ENCODE data around the gene MSH5. TPM values are rescaled to one million over a fixed set of nuclear protein-coding genes. Genes with fewer than 3 reads are reported as not detected.

MSH5 gene
- total and polyA plus RNA-seq, 9 of the 15 experiments (the other 6 are each of a cell fraction or from before 2014, with no cell fraction given) = 12.5 to 104 (median 46.6) TPM

- TF ChIP-seq HEY1 (CRISPR knock-in tag; IDR thresholded peaks at IDR 0.05; ENCODE audit: borderline replicate concordance) = no peak
- no peak for TF ChIP-seq HOXB6 (CRISPR knock-in tag; IDR thresholded peaks at IDR 0.05; ENCODE audit: borderline replicate concordance)
- no peak for TF ChIP-seq GTF2E2 (tag; IDR thresholded peaks at IDR 0.05)
- no peak for TF ChIP-seq ARID3A (IDR thresholded peaks at IDR 0.05; ENCODE audit: borderline replicate concordance, low read depth, low read length)
- no peak for TF ChIP-seq ZFP30 (CRISPR knock-in tag; IDR thresholded peaks at IDR 0.05; ENCODE audit: borderline replicate concordance)
- TF ChIP-seq SP1 (CRISPR knock-in tag; IDR thresholded peaks at IDR 0.05) = peak; percentile 49; the same call in 1 of the 2 replicates
- TF ChIP-seq HCFC1 (IDR thresholded peaks at IDR 0.05; ENCODE audit: low read depth, low read length) = no peak
- no peak for TF ChIP-seq HINFP (tag; conservative IDR thresholded peaks at IDR 0.05; ENCODE audit: low read depth)
- TF ChIP-seq CHCHD3 (CRISPR knock-in tag; IDR thresholded peaks at IDR 0.05) = 0 out of 2 replicates have a peak, but pooled peaks have one; percentile 18
- TF ChIP-seq ZNF764 (CRISPR knock-in tag; IDR thresholded peaks at IDR 0.05; ENCODE audit: low read depth) = no peak
- no peak for TF ChIP-seq ZNF124 (CRISPR knock-in tag; IDR thresholded peaks at IDR 0.05)
- no peak for TF ChIP-seq CBX3 (IDR thresholded peaks at IDR 0.05; ENCODE audit: borderline replicate concordance in 1 of 2, low read length in 2 of 2)
- no peak for TF ChIP-seq ZEB2 (IDR thresholded peaks at IDR 0.05)
- 0 out of 2 replicates have a peak, but pooled peaks have one; percentile 3 for TF ChIP-seq PHF8 (IDR thresholded peaks at IDR 0.05; ENCODE audit: borderline replicate concordance, low read length)
- TF ChIP-seq, protein P1, sequence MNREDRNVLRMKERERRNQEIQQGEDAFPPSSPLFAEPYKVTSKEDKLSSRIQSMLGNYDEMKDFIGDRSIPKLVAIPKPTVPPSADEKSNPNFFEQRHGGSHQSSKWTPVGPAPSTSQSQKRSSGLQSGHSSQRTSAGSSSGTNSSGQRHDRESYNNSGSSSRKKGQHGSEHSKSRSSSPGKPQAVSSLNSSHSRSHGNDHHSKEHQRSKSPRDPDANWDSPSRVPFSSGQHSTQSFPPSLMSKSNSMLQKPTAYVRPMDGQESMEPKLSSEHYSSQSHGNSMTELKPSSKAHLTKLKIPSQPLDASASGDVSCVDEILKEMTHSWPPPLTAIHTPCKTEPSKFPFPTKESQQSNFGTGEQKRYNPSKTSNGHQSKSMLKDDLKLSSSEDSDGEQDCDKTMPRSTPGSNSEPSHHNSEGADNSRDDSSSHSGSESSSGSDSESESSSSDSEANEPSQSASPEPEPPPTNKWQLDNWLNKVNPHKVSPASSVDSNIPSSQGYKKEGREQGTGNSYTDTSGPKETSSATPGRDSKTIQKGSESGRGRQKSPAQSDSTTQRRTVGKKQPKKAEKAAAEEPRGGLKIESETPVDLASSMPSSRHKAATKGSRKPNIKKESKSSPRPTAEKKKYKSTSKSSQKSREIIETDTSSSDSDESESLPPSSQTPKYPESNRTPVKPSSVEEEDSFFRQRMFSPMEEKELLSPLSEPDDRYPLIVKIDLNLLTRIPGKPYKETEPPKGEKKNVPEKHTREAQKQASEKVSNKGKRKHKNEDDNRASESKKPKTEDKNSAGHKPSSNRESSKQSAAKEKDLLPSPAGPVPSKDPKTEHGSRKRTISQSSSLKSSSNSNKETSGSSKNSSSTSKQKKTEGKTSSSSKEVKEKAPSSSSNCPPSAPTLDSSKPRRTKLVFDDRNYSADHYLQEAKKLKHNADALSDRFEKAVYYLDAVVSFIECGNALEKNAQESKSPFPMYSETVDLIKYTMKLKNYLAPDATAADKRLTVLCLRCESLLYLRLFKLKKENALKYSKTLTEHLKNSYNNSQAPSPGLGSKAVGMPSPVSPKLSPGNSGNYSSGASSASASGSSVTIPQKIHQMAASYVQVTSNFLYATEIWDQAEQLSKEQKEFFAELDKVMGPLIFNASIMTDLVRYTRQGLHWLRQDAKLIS (CRISPR knock-in tag; IDR thresholded peaks at IDR 0.05) = no peak
- no peak for TF ChIP-seq ESRRB (CRISPR knock-in tag; IDR thresholded peaks at IDR 0.05; ENCODE audit: borderline replicate concordance)
- no peak for TF ChIP-seq FOXP1 (CRISPR knock-in tag; IDR thresholded peaks at IDR 0.05)
- TF ChIP-seq, protein P2, sequence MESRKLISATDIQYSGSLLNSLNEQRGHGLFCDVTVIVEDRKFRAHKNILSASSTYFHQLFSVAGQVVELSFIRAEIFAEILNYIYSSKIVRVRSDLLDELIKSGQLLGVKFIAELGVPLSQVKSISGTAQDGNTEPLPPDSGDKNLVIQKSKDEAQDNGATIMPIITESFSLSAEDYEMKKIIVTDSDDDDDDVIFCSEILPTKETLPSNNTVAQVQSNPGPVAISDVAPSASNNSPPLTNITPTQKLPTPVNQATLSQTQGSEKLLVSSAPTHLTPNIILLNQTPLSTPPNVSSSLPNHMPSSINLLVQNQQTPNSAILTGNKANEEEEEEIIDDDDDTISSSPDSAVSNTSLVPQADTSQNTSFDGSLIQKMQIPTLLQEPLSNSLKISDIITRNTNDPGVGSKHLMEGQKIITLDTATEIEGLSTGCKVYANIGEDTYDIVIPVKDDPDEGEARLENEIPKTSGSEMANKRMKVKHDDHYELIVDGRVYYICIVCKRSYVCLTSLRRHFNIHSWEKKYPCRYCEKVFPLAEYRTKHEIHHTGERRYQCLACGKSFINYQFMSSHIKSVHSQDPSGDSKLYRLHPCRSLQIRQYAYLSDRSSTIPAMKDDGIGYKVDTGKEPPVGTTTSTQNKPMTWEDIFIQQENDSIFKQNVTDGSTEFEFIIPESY (CRISPR knock-in tag; IDR thresholded peaks at IDR 0.05) = no peak
Measured at GRCh38 chr6:31775633-31776484, 36.1 kb downstream of the MSH5 start (continued).
